Superior temporal gyrus (tissue), 1 donor: ENCODE data around the gene ANO8.
"Not testable (repeated sequence)": the region's sequence is repeated elsewhere in the genome, so short reads cannot be mapped to it uniquely, and the experiment has no call there.

ENCODE experiments used
- DNase-seq: peaks from one replicate; pipeline ENCODE4 v3.0.0-alpha.2; 2016; ENCODE audit errors: extremely low spot score

ANO8 gene

DNA sequence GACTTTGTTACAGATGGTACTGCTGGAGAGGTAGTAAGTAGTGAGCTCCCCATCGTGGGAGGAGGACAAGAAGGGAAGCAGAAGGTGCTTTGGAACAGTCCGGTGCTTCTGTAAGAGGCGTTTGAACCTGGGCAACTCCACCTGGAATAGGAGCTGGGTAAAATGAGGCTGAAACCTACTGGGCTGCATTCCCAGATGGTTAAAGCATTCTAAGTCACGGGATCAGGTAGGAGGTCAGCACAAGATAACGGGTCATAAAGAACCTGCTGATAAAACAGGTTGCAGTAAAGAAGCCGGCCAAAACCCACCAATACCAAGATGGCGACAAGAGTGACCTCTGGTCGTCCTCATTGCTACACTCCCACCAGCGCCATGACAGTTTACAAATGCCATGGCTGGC, 47.9 kb downstream of the ANO8 start:
- no peak for DNase-seq

- no peak for DNase-seq
Measured at GRCh38 chr19:17286263-17286662, 48.4 kb downstream of the ANO8 start.

GRCh38 chr19:17285415-17286135, 49.1 kb downstream of the ANO8 start:
- no peak for DNase-seq

- DNase-seq: no peak
Measured at GRCh38 chr19:17283504-17283996, 51.1 kb downstream of the ANO8 start.

- peak; percentile 76 for DNase-seq
Measured at GRCh38 chr19:17282488-17283125, 52.0 kb downstream of the ANO8 start.

DNA sequence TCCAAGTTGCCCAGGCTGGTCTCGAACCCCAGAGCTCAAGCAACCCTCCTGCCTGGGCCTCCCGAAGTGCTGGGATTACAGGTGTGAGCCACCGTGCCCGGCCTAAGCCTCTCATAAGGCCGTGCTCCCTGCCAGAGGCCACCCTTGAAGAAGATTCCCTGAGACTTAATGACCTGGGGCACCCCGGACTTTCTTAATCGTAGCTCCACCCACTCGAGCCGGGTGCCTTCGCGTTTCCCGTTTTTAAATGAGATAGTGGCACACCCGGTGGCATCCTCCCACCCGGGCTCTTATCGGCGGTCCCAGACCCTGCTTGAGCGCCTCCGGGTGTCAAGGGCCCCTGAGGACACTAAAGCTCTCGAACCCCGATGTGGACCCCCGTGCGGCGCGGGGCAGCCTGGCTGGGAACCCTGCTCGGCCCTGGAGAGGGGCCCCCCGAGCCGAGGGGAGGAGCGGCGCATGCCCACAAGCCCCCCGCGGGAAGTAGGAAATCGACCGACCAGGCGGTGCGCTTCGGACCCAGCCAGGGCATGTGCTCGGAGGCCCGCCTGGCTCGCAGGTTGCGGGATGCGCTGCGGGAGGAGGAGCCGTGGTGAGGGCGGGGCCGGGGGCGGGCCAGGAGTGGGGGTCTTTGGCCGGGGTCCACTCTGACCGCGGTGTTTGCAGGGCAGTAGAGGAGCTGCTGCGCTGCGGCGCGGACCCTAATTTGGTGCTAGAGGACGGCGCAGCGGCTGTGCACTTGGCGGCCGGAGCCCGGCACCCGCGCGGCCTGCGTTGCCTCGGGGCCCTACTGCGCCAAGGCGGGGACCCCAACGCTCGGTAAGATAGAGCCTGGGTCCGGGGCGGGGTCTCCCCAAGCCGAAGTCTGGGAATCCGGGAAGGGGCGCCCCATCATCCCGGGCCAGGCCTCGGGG, 53.0 kb downstream of the ANO8 start, which contains the start of gene ANKLE1:
Gene ANKLE1, plus strand, starts transcription at position 511 of the 914 bp plus-strand sequence. Its CDS starts 20 bp downstream, at position 531.
- no peak for DNase-seq

- no peak for DNase-seq
Measured at GRCh38 chr19:17279436-17279835, 55.2 kb downstream of the ANO8 start.

GRCh38 chr19:17275441-17276175, 59.0 kb downstream of the ANO8 start:
- DNase-seq: no peak

DNA sequence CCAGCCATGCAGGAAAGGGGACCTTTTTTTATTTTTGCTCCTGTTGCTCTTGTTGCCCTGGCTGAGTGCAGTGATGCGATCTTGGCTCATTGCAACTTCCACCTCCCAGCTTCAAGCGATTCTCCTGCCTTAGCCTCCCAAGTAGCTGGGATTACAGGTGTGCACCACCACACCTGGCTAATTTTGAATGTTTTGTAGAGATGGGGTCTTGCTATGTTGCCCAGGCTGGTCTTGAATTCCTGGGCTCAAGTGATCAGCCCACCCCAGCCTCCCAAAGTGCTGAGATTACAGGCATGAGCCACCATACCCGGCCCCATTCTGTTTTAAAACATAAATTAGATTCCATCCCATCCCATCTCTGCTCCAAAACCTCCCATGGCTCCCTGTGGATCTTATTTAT, 59.8 kb downstream of the ANO8 start:
- DNase-seq: not testable (repeated sequence)
